Psoas muscle (tissue), 8 donors: ENCODE data around the gene ANKRD36B. TPM values are rescaled to one million over a fixed set of nuclear protein-coding genes. Genes with fewer than 3 reads are reported as not detected.
"Not testable (repeated sequence)": the region's sequence is repeated elsewhere in the genome, so short reads cannot be mapped to it uniquely, and the experiment has no call there.

Experiments used
- ATAC-seq, 4 donors: fragments of 200-7000 bp; cut with Tn5 transposase; one replicate each; pipeline ENCODE4 v1.9.1; 2020; ENCODE audit warnings: moderate library complexity in 3 of 4, mild to moderate bottlenecking in 2 of 4
- DNase-seq, 2 donors: peaks; one replicate each; pipeline ENCODE4 v3.0.0-alpha.2; 2020
- H3K27ac ChIP-seq: fragments of 200-600 bp; one replicate; pipeline ENCODE4 v1.8.0; 2022
- H3K27me3 ChIP-seq, 3 donors: fragments of 200-600 bp in 1 of 3; one replicate each; pipeline versions ENCODE4 v1.6.1 to v1.8.0; 2013 to 2022; ENCODE audit warnings: low read length in 2 of 3, mild to moderate bottlenecking in 2 of 3, moderate library complexity in 1 of 3; ENCODE audit not compliant: insufficient read depth in 3 of 3
- H3K36me3 ChIP-seq, 2 donors: fragments of 200-600 bp in 1 of 2; one replicate each; pipeline versions ENCODE4 v1.6.1 to v1.8.0; 2013 to 2022; ENCODE audit warnings: low read depth in 1 of 2, mild to moderate bottlenecking in 1 of 2, moderate library complexity in 1 of 2; ENCODE audit not compliant: insufficient read depth in 1 of 2
- H3K4me1 ChIP-seq: fragments of 200-600 bp; one replicate; pipeline ENCODE4 v1.8.0; 2022
- H3K4me3 ChIP-seq: fragments of 200-600 bp; one replicate; pipeline ENCODE4 v1.8.0; 2022; ENCODE audit warnings: mild to moderate bottlenecking
- H3K9me3 ChIP-seq: fragments of 200-600 bp; one replicate; pipeline ENCODE4 v1.8.0; 2022
- CTCF ChIP-seq: fragments of 200-600 bp; IDR thresholded peaks from one replicate; pipeline ENCODE4 v1.8.0; 2022; ENCODE audit warnings: antibody characterized with exemption
- WGBS, 3 donors: extraction: QIAGEN DNeasy Blood & Tissue Kit; methylation state at CpG; one replicate each; pipeline versions ENCODE4 v1.1.6 to v1.1.7; 2013; 5-methylcytosine and 5-hydroxymethylcytosine counted together
- intact Hi-C, 2 donors: fragments of 100-400 bp; cut with DNase I; formaldehyde crosslinking; loops; one replicate each; pipeline versions ENCODE4 v1.11.0 to v1.14.2; 2022
- polyA plus RNA-seq, 3 donors: library from polyadenylated mRNA; stranded (reverse); fragments of 200-250 nt; gene quantifications; one replicate each; pipeline ENCODE4 v1.2.3, GENCODE V29; 2013
- total RNA-seq, 4 donors: library from RNA; stranded (reverse); fragmentation: NEBNext Ultra II Directional in 2 of 4; extraction: Animal tissue kit (Norgen Biotek cat#: 25700) in 2 of 4; gene quantifications; one replicate each; pipeline versions ENCODE4 v1.2.1 to v1.2.4, GENCODE V29; 2021 to 2023
- donor health status: healthy with polysubstance abuse.
- donor health status: DM: no; HTN: no; CAD: no; lungs with moderate emphysema.
- donor health status: Bipolar disorder and iron deficiency.
- donor health status: healthy.
- donor health status: DM: yes; HTN: yes; CAD: no.
- donor health status: DM: no; HTN: no; CAD: no.
- donor health status: DM: no; HTN: no; CAD: no.
- donor health status: DM: yes; HTN: yes; CAD: no.

ANKRD36B gene
- total and polyA plus RNA-seq, 7 donors = 0.60 to 3.2 (median 1.4) TPM

- H3K27ac ChIP-seq, intact Hi-C loops, H3K36me3 ChIP-seq, H3K9me3 ChIP-seq, DNase-seq, ATAC-seq, H3K27me3 ChIP-seq, H3K4me3 ChIP-seq, H3K4me1 ChIP-seq: not testable (repeated sequence)
- WGBS, 3 donors = 74 to 83% (median 81%) methylated on average over 4 of the region's 4 CpGs
Measured at GRCh38 chr2:97608745-97609144, 19.1 kb upstream of the ANKRD36B start.

GRCh38 chr2:97605524-97606339 lies 16.1 kb upstream of the ANKRD36B start:
- 43 to 70% methylated on average over 2 to 3 of the region's 12 CpGs; no CpG with 5 or more reads in 1 of the 3 donors for WGBS, 3 donors
- not testable (repeated sequence) for DNase-seq

GRCh38 chr2:97605109-97605508 lies 15.4 kb upstream of the ANKRD36B start:
- H3K9me3 ChIP-seq, H3K4me1 ChIP-seq, H3K4me3 ChIP-seq, H3K36me3 ChIP-seq, H3K27me3 ChIP-seq, H3K27ac ChIP-seq, intact Hi-C loops, DNase-seq, ATAC-seq: not testable (repeated sequence)
- 20 to 76% (median 62%) methylated on average over 2 to 4 of the region's 8 CpGs for WGBS, 3 donors

More at GRCh38 chr2:97605524-97606339, 16.1 kb upstream of the ANKRD36B start:
- H3K4me3 ChIP-seq, ATAC-seq, H3K27me3 ChIP-seq, H3K4me1 ChIP-seq, intact Hi-C loops, H3K9me3 ChIP-seq, H3K36me3 ChIP-seq, H3K27ac ChIP-seq: not testable (repeated sequence)

- H3K27ac ChIP-seq, intact Hi-C loops, H3K27me3 ChIP-seq, H3K4me1 ChIP-seq, H3K36me3 ChIP-seq, H3K9me3 ChIP-seq, H3K4me3 ChIP-seq, DNase-seq, ATAC-seq: not testable (repeated sequence)
- 50 to 85% (median 78%) methylated on average over 3 to 8 of the region's 10 CpGs for WGBS, 3 donors
Measured at GRCh38 chr2:97601537-97601936, 11.9 kb upstream of the ANKRD36B start.

- ATAC-seq, H3K36me3 ChIP-seq, H3K4me1 ChIP-seq, H3K27ac ChIP-seq, H3K9me3 ChIP-seq, H3K27me3 ChIP-seq, H3K4me3 ChIP-seq, DNase-seq: not testable (repeated sequence)
- WGBS, 3 donors = 91 to 96% (median 95%) methylated on average over 3 to 4 of the region's 4 CpGs
- intact Hi-C loops = loop anchor here (10.0 kb wide), 4 partner anchors 49 to 789 kb away; partner anchors contain the start of genes ACTR1B (in 1 of the 2), C2orf92 (in 1 of the 2) and COX5B (in 1 of the 2)
Measured at GRCh38 chr2:97596180-97596579, 6.5 kb upstream of the ANKRD36B start.

- H3K36me3 ChIP-seq, DNase-seq, H3K27me3 ChIP-seq, ATAC-seq, H3K9me3 ChIP-seq, H3K27ac ChIP-seq, H3K4me3 ChIP-seq, H3K4me1 ChIP-seq: not testable (repeated sequence)
- WGBS, 3 donors = 86 to 98% (median 89%) methylated on average over 3 of the region's 3 CpGs
- intact Hi-C loops = loop anchor here (10.0 kb wide), 4 partner anchors 51 to 791 kb away; partner anchors contain the start of genes ACTR1B (in 1 of the 2), C2orf92 (in 1 of the 2) and COX5B (in 1 of the 2)
Measured at GRCh38 chr2:97593520-97593919, 3.8 kb upstream of the ANKRD36B start.

- intact Hi-C loops = loop anchor here (2.0 to 10.0 kb wide), 5 partner anchors 54 to 794 kb away; partner anchors contain the start of genes ACTR1B (in 1 of the 2), C2orf92 (in 1 of the 2) and COX5B (in 1 of the 2)
- WGBS, 3 donors = 3 to 6% (median 3%) methylated on average over 19 to 33 of the region's 33 CpGs
- H3K36me3 ChIP-seq, H3K27me3 ChIP-seq, H3K4me1 ChIP-seq, H3K9me3 ChIP-seq: not testable (repeated sequence)
- H3K4me3 ChIP-seq = peak overlapping the region; percentile 78
- ATAC-seq = peak; percentile 91 to 96 (median 96)
- DNase-seq = peak; percentile 53 to 71
- peak; percentile 98 for TF ChIP-seq CTCF
- H3K27ac ChIP-seq = peak overlapping the region; percentile 84
Measured at GRCh38 chr2:97590515-97591394, 1.1 kb upstream of the ANKRD36B start.

GRCh38 chr2:97589257-97589597 lies 450 bp downstream of the ANKRD36B start:
- WGBS, 3 donors = 0 to 5% (median 0%) methylated on average over 2 to 10 of the region's 14 CpGs
- intact Hi-C loops, H3K36me3 ChIP-seq, H3K9me3 ChIP-seq, H3K4me1 ChIP-seq, DNase-seq, H3K27me3 ChIP-seq: not testable (repeated sequence)
- H3K4me3 ChIP-seq = peak overlapping the region; percentile 78
- ATAC-seq = peak in 2 of 4 donors; percentile 13 to 29
- peak overlapping the region; percentile 69 for H3K27ac ChIP-seq

GRCh38 chr2:97565674-97566073 lies 24.0 kb downstream of the ANKRD36B start:
- H3K9me3 ChIP-seq, H3K36me3 ChIP-seq, intact Hi-C loops, H3K27me3 ChIP-seq, H3K4me3 ChIP-seq, H3K4me1 ChIP-seq, ATAC-seq, DNase-seq, H3K27ac ChIP-seq: not testable (repeated sequence)
- 73 to 91% (median 73%) methylated on average over 3 of the region's 3 CpGs for WGBS, 3 donors

GRCh38 chr2:97552406-97552805 lies 37.3 kb downstream of the ANKRD36B start:
- intact Hi-C loops, H3K4me3 ChIP-seq, H3K27me3 ChIP-seq, H3K4me1 ChIP-seq, ATAC-seq, DNase-seq, H3K27ac ChIP-seq, H3K9me3 ChIP-seq: not testable (repeated sequence)
- peaks cover 0 to 67% of the 10 kb centered on the region in 2 donors for H3K36me3 ChIP-seq
- 86 to 87% (median 86%) methylated on average over 3 of the region's 3 CpGs for WGBS, 3 donors
